IMR-90 (cell line): ENCODE measurements around the gene CDC73. TPM values are rescaled to one million over a fixed set of nuclear protein-coding genes. Genes with fewer than 3 reads are reported as not detected.

Source experiments
- ATAC-seq: fragments of 200-7000 bp; cut with Tn5 transposase; 2 replicates; pipeline ENCODE4 v1.9.1; 2020; ENCODE audit warnings: low read depth, mild to moderate bottlenecking, moderate library complexity
- BruUV-seq: library from RNA; stranded (reverse); fragments of 400-500 nt; replicated peaks from 2 replicates; lab custom pipeline; 2021; lab: Mats Ljungman, UMichigan
- CTCF ChIA-PET: fragments of 300-600 bp; formaldehyde crosslinking; extraction: SDS; loops from one replicate; lab custom pipeline; 2021; ENCODE audit warnings: antibody characterized with exemption; lab: Yijun Ruan, JAX
- POLR2A ChIA-PET: fragments of 300-600 bp; sonication (Branson Sonifier 250); formaldehyde crosslinking; loops from one replicate; lab custom pipeline; 2022; ENCODE audit warnings: antibody characterized with exemption; ENCODE audit not compliant: unreplicated experiment; lab: Charles Lee
- DNase-seq: peaks from one replicate; pipeline ENCODE4 v3.0.0; 2013
- H2AFZ ChIP-seq: replicated peaks from 2 replicates; pipeline ENCODE3; 2013; ENCODE audit warnings: low read length, mild to moderate bottlenecking; ENCODE audit not compliant: poor library complexity
- H2AK5ac ChIP-seq: 2 replicates; pipeline ENCODE4 v1.6.1; 2013; ENCODE audit warnings: low read depth, low read length, inconsistent platforms
- H2AK9ac ChIP-seq: replicated peaks from 2 replicates; pipeline ENCODE3; 2013; ENCODE audit warnings: mild to moderate bottlenecking, low read depth, low read length, moderate library complexity; ENCODE audit not compliant: poor library complexity
- H2BK120ac ChIP-seq: 2 replicates; pipeline ENCODE4 v1.6.1; 2013; ENCODE audit warnings: low read depth, low read length, inconsistent platforms
- H2BK15ac ChIP-seq: 3 replicates; pipeline ENCODE4 v1.6.1; 2013; ENCODE audit warnings: low read depth, low read length, inconsistent platforms
- H2BK20ac ChIP-seq: 2 replicates; pipeline ENCODE4 v1.6.1; 2013; ENCODE audit warnings: low read depth, mild to moderate bottlenecking, inconsistent platforms, low read length, moderate library complexity
- H2BK5ac ChIP-seq: 2 replicates; pipeline ENCODE4 v1.6.1; 2013; ENCODE audit warnings: mild to moderate bottlenecking, low read depth, low read length, inconsistent platforms; ENCODE audit not compliant: poor library complexity, severe bottlenecking
- H3K14ac ChIP-seq: replicated peaks from 2 replicates; pipeline ENCODE4 v1.6.1; 2013; ENCODE audit warnings: low read depth, low read length, inconsistent platforms
- H3K18ac ChIP-seq: 2 replicates; pipeline ENCODE4 v1.6.1; 2013; ENCODE audit warnings: low read depth, low read length, control low read depth
- H3K23ac ChIP-seq: 2 replicates; pipeline ENCODE4 v1.6.1; 2013; ENCODE audit warnings: low read depth, low read length, inconsistent platforms
- H3K27ac ChIP-seq: 2 replicates; pipeline ENCODE4 v1.5.1; 2013; ENCODE audit warnings: mild to moderate bottlenecking, control low read depth, low read length; ENCODE audit not compliant: insufficient read depth
- H3K27me3 ChIP-seq: 2 replicates; pipeline ENCODE4 v1.6.1; 2013; ENCODE audit warnings: low read length; ENCODE audit not compliant: control insufficient read depth, insufficient read depth
- H3K36me3 ChIP-seq: 2 replicates; pipeline ENCODE4 v1.6.1; 2013; ENCODE audit warnings: low read length, mixed read lengths; ENCODE audit not compliant: control insufficient read depth, insufficient read depth
- H3K4ac ChIP-seq: 2 replicates; pipeline ENCODE4 v1.6.1; 2013; ENCODE audit warnings: low read depth, low read length, inconsistent platforms
- H3K4me1 ChIP-seq: 2 replicates; pipeline ENCODE4 v1.6.1; 2013; ENCODE audit warnings: low read length, mixed read lengths; ENCODE audit not compliant: control insufficient read depth, insufficient read depth
- H3K4me2 ChIP-seq: 2 replicates; pipeline ENCODE4 v1.6.1; 2013; ENCODE audit warnings: low read depth, mild to moderate bottlenecking, control low read depth, low read length, moderate library complexity
- H3K4me3 ChIP-seq: 2 replicates; pipeline ENCODE4 v1.5.1; 2013; ENCODE audit warnings: low read depth, mild to moderate bottlenecking, control low read depth, low read length, moderate library complexity; ENCODE audit not compliant: insufficient read depth
- H3K56ac ChIP-seq: 2 replicates; pipeline ENCODE4 v1.6.1; 2013; ENCODE audit warnings: low read length, inconsistent platforms; ENCODE audit not compliant: insufficient read depth; ENCODE audit errors: extremely low read depth
- H3K79me1 ChIP-seq, 2 experiments: 2 replicates each; pipeline ENCODE4 v1.6.1; 2013; ENCODE audit warnings: low read length in 2 of 2, inconsistent platforms in 1 of 2, low read depth in 1 of 2
- H3K9ac ChIP-seq: 2 replicates; pipeline ENCODE4 v1.6.1; 2013; ENCODE audit warnings: low read depth, low read length, control low read depth
- H3K9me1 ChIP-seq: 2 replicates; pipeline ENCODE4 v1.6.1; 2013; ENCODE audit warnings: low read length, inconsistent platforms; ENCODE audit not compliant: insufficient read depth
- H3K9me3 ChIP-seq: 2 replicates; pipeline ENCODE4 v1.6.1; 2013; ENCODE audit warnings: low read length; ENCODE audit not compliant: control insufficient read depth, insufficient read depth
- H4K20me1 ChIP-seq: 2 replicates; pipeline ENCODE4 v1.6.1; 2013; ENCODE audit warnings: low read length, inconsistent platforms; ENCODE audit not compliant: insufficient read depth
- H4K5ac ChIP-seq: 2 replicates; pipeline ENCODE4 v1.6.1; 2013; ENCODE audit warnings: mild to moderate bottlenecking, low read depth, low read length, control low read depth
- H4K8ac ChIP-seq, 2 experiments: 2 replicates each; pipeline ENCODE4 v1.6.1; 2013; ENCODE audit warnings: low read depth in 2 of 2, low read length in 2 of 2, control low read depth in 1 of 2, inconsistent platforms in 1 of 2
- H4K91ac ChIP-seq: 2 replicates; pipeline ENCODE4 v1.6.1; 2013; ENCODE audit warnings: low read depth, low read length, inconsistent platforms; ENCODE audit not compliant: insufficient read depth
- BHLHE40 ChIP-seq: fragments of 150-350 bp; IDR thresholded peaks from 2 replicates; pipeline ENCODE4 v1.6.1; 2016; ENCODE audit warnings: mild to moderate bottlenecking, low read depth, low read length
- CHD1 ChIP-seq: IDR thresholded peaks from 2 replicates; pipeline ENCODE4 v1.6.1; 2012; ENCODE audit warnings: low read depth, low read length, improper control_type of control experiment
- ELK1 ChIP-seq: fragments of 150-350 bp; IDR thresholded peaks from 2 replicates; pipeline ENCODE4 v1.6.1; 2016; ENCODE audit warnings: low read depth, mild to moderate bottlenecking, low read length, moderate library complexity, borderline replicate concordance
- FOS ChIP-seq: fragments of 150-350 bp; IDR thresholded peaks from 2 replicates; pipeline ENCODE4 v1.6.1; 2016; ENCODE audit warnings: low read depth, low read length
- RAD21 ChIP-seq: IDR thresholded peaks from 2 replicates; pipeline ENCODE4 v1.6.1; 2012; ENCODE audit warnings: low read length, improper control_type of control experiment
- WGBS, 2 experiments: methylation state at CpG; one replicate each; pipeline versions ENCODE4 v1.1.5 to v1.1.7; 2013; ENCODE audit warnings: missing lambda C conversion rate in 2 of 2; ENCODE audit not compliant: insufficient read length in 1 of 2; ENCODE audit errors: extremely low coverage in 2 of 2; 5-methylcytosine and 5-hydroxymethylcytosine counted together
- dilution Hi-C: fragments of 300-500 bp; cut with HindIII; formaldehyde crosslinking; loops from one replicate; pipeline ENCODE4 v1.14.3; 2018; ENCODE audit warnings: low sequenced_read_pairs; ENCODE audit not compliant: unreplicated experiment
- in situ Hi-C: fragments of 300-500 bp; cut with MboI; formaldehyde crosslinking; loops from 3 replicates; pipeline ENCODE4 v1.14.3; 2019; ENCODE audit warnings: low sequenced_read_pairs, inconsistent platforms, mixed read lengths
- intact Hi-C: fragments of 100-400 bp; cut with micrococcal nuclease; formaldehyde crosslinking; loops from 2 replicates; pipeline ENCODE4 v1.10.0; 2022
- polyA plus RNA-seq, 3 experiments: library from polyadenylated mRNA; depleted of rRNA; stranded (reverse); fragments of >200 nt; gene quantifications; 2 replicates each; pipeline ENCODE4 v1.2.3, GENCODE V29; 2012; ENCODE audit warnings: low replicate concordance in 1 of 3
- total RNA-seq: library from RNA; depleted of rRNA; stranded (reverse); fragments of >200 nt; gene quantifications from 2 replicates; pipeline ENCODE4 v1.2.3, GENCODE V29; 2012

The CDC73 gene
- total and polyA plus RNA-seq, 2 of the 4 experiments (the other 2 are of a cell fraction) = 22.1 to 29.6 TPM

- dilution Hi-C loops = no loop called here
- H3K9ac ChIP-seq = no peak overlapping the region
- no peak for TF ChIP-seq ELK1
- TF ChIP-seq RAD21 = no peak
- TF ChIP-seq FOS = no peak
- no peak for TF ChIP-seq BHLHE40
- no peak for TF ChIP-seq CHD1
- H2AFZ ChIP-seq = no peak overlapping the region
- H3K23ac ChIP-seq = no peak overlapping the region
- BruUV-seq = no TSS peak
- peak overlapping the region; percentile 58; the same call in 1 of the 2 replicates for H3K14ac ChIP-seq
- no peaks in the 10 kb centered on the region for H4K20me1 ChIP-seq
- peaks cover 18 to 34% of the 10 kb centered on the region in 2 experiments for H3K79me1 ChIP-seq
- no CpG with 5 or more reads among the region's 8 CpGs for WGBS, 2 experiments
- H3K9me1 ChIP-seq = no peaks in the 10 kb centered on the region
- H2BK20ac ChIP-seq = peak overlapping the region; percentile 14; the same call in 1 of the 2 replicates
- no peak overlapping the region for H2AK5ac ChIP-seq
- in situ Hi-C loops = no loop called here
- no peak overlapping the region for H2AK9ac ChIP-seq
- H3K27ac ChIP-seq = peak overlapping the region; percentile 2; the same call in 1 of the 2 replicates
- no peak overlapping the region for H2BK15ac ChIP-seq
- intact Hi-C loops = loop anchor here (5.0 kb wide), 1 partner anchor 35 kb away; no protein-coding TSS in a partner anchor
- ChIA-PET POLR2A (no interaction called here), CTCF (interaction anchor here (1.2 kb wide), 1 partner anchor 10 kb away, joined by 3 read pairs; no protein-coding TSS in a partner anchor)
- peak overlapping the region; percentile 38 for H3K4me2 ChIP-seq
- peak overlapping the region; percentile 79 for H2BK5ac ChIP-seq
- peaks cover 5% of the 10 kb centered on the region for H3K4me1 ChIP-seq
- ATAC-seq (peak; percentile 44; the same call in 1 of the 2 replicates), DNase-seq (peak; percentile 9)
- no peaks in the 10 kb centered on the region for H3K9me3 ChIP-seq
- no peak overlapping the region for H3K4me3 ChIP-seq
- no peaks in the 10 kb centered on the region for H3K27me3 ChIP-seq
- peak overlapping the region; percentile 35 for H2BK120ac ChIP-seq
- H4K91ac ChIP-seq = peak overlapping the region; percentile 39; the same call in 1 of the 2 replicates
- H4K8ac ChIP-seq = peak overlapping the region in 1 of 2 experiments; percentile 26; a peak in 2 of 4 replicates
- peak overlapping the region; percentile 58 for H3K4ac ChIP-seq
- H3K36me3 ChIP-seq = peaks cover 4% of the 10 kb centered on the region
- H3K18ac ChIP-seq = peak overlapping the region; percentile 45; the same call in 1 of the 2 replicates
- H3K56ac ChIP-seq = no peak overlapping the region
- peak overlapping the region; percentile 18; the same call in 1 of the 2 replicates for H4K5ac ChIP-seq
Observed at GRCh38 chr1:193222056-193222615, 100.3 kb downstream of the CDC73 start.
